Type B pancreatic cell (in vitro differentiated cells): Measurements from ENCODE around the gene CLIP4. TPM values are rescaled to one million over a fixed set of nuclear protein-coding genes. Genes with fewer than 3 reads are reported as not detected.

Experiments
- DNase-seq: peaks from one replicate; pipeline ENCODE4 v3.0.0; 2021; ENCODE audit warnings: mixed read lengths; ENCODE audit not compliant: unreplicated experiment; ENCODE audit errors: extremely low spot score
- H3K27ac Mint-ChIP-seq: 2 replicates; pipeline ENCODE4 v1.8.0; 2021; ENCODE audit warnings: mild to moderate bottlenecking, mixed read lengths
- H3K27me3 Mint-ChIP-seq: 2 replicates; pipeline ENCODE4 v1.8.0; 2021; ENCODE audit warnings: mixed read lengths
- H3K36me3 Mint-ChIP-seq: 2 replicates; pipeline ENCODE4 v1.8.0; 2021; ENCODE audit warnings: mixed read lengths
- H3K4me1 Mint-ChIP-seq: one replicate; pipeline ENCODE4 v1.8.0; 2021; ENCODE audit warnings: mixed read lengths; ENCODE audit not compliant: unreplicated experiment
- H3K4me3 Mint-ChIP-seq: 2 replicates; pipeline ENCODE4 v1.8.0; 2021; ENCODE audit warnings: mild to moderate bottlenecking, mixed read lengths
- H3K9me3 Mint-ChIP-seq: 2 replicates; pipeline ENCODE4 v1.8.0; 2021; ENCODE audit warnings: mixed read lengths
- total RNA-seq: library from RNA; stranded (reverse); gene quantifications from 2 replicates; pipeline ENCODE4 v1.2.1, GENCODE V29; 2021; ENCODE audit warnings: low replicate concordance
- TF ChIP-seq, protein P1 (sequence below): fragments of 200-600 bp; sonication (generic); conservative IDR thresholded peaks from 2 replicates; pipeline ENCODE4 v1.5.0; 2021; ENCODE audit warnings: antibody characterized with exemption, mild to moderate bottlenecking

CLIP4 gene
- total RNA-seq, 1 donor from 2014 or later: 12.1 TPM

- no peaks in the 10 kb centered on the region for H3K27me3 Mint-ChIP-seq
- H3K27ac Mint-ChIP-seq: no peak overlapping the region
- H3K4me1 Mint-ChIP-seq: no peaks in the 10 kb centered on the region
- TF ChIP-seq, protein P1, sequence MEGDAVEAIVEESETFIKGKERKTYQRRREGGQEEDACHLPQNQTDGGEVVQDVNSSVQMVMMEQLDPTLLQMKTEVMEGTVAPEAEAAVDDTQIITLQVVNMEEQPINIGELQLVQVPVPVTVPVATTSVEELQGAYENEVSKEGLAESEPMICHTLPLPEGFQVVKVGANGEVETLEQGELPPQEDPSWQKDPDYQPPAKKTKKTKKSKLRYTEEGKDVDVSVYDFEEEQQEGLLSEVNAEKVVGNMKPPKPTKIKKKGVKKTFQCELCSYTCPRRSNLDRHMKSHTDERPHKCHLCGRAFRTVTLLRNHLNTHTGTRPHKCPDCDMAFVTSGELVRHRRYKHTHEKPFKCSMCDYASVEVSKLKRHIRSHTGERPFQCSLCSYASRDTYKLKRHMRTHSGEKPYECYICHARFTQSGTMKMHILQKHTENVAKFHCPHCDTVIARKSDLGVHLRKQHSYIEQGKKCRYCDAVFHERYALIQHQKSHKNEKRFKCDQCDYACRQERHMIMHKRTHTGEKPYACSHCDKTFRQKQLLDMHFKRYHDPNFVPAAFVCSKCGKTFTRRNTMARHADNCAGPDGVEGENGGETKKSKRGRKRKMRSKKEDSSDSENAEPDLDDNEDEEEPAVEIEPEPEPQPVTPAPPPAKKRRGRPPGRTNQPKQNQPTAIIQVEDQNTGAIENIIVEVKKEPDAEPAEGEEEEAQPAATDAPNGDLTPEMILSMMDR: no peak
- H3K36me3 Mint-ChIP-seq: peaks cover 11% of the 10 kb centered on the region
- H3K9me3 Mint-ChIP-seq: no peaks in the 10 kb centered on the region
- no peak for DNase-seq
- no peak overlapping the region for H3K4me3 Mint-ChIP-seq
These were observed 69.3 kb downstream of the CLIP4 start for GRCh38 chr2:29184531-29184930.

- TF ChIP-seq, protein P1: no peak
These were observed 71.6 kb downstream of the CLIP4 start for GRCh38 chr2:29186817-29187216.

GRCh38 chr2:29187926-29188325 lies 72.7 kb downstream of the CLIP4 start:
- DNase-seq: no peak

More at GRCh38 chr2:29186817-29187216, 71.6 kb downstream of the CLIP4 start:
- Mint-ChIP-seq H3K36me3 (peaks cover 11% of the 10 kb centered on the region), H3K4me1 (no peaks in the 10 kb centered on the region), H3K27ac (no peak overlapping the region), H3K9me3 (no peaks in the 10 kb centered on the region), H3K4me3 (no peak overlapping the region), H3K27me3 (no peaks in the 10 kb centered on the region)
- DNase-seq: no peak

GRCh38 chr2:29189052-29189451 lies 73.8 kb downstream of the CLIP4 start:
- H3K27me3 Mint-ChIP-seq: no peaks in the 10 kb centered on the region
- H3K4me1 Mint-ChIP-seq: no peaks in the 10 kb centered on the region
- peaks cover 5% of the 10 kb centered on the region for H3K36me3 Mint-ChIP-seq
- no peak overlapping the region for H3K4me3 Mint-ChIP-seq
- H3K27ac Mint-ChIP-seq: no peak overlapping the region
- no peaks in the 10 kb centered on the region for H3K9me3 Mint-ChIP-seq
- TF ChIP-seq, protein P1: no peak
- no peak for DNase-seq

More at GRCh38 chr2:29187926-29188325, 72.7 kb downstream of the CLIP4 start:
- H3K4me3 Mint-ChIP-seq: no peak overlapping the region
- TF ChIP-seq, protein P1: no peak
- no peaks in the 10 kb centered on the region for H3K9me3 Mint-ChIP-seq
- H3K27me3 Mint-ChIP-seq: no peaks in the 10 kb centered on the region
- H3K36me3 Mint-ChIP-seq: peaks cover 5% of the 10 kb centered on the region
- no peak overlapping the region for H3K27ac Mint-ChIP-seq
- no peaks in the 10 kb centered on the region for H3K4me1 Mint-ChIP-seq

GRCh38 chr2:29191817-29192216 lies 76.6 kb downstream of the CLIP4 start:
- Mint-ChIP-seq H3K36me3 (peaks cover 5% of the 10 kb centered on the region), H3K27ac (no peak overlapping the region), H3K27me3 (peaks cover 3% of the 10 kb centered on the region), H3K4me1 (no peaks in the 10 kb centered on the region), H3K4me3 (no peak overlapping the region), H3K9me3 (no peaks in the 10 kb centered on the region)
- TF ChIP-seq, protein P1: no peak
- no peak for DNase-seq

DNA sequence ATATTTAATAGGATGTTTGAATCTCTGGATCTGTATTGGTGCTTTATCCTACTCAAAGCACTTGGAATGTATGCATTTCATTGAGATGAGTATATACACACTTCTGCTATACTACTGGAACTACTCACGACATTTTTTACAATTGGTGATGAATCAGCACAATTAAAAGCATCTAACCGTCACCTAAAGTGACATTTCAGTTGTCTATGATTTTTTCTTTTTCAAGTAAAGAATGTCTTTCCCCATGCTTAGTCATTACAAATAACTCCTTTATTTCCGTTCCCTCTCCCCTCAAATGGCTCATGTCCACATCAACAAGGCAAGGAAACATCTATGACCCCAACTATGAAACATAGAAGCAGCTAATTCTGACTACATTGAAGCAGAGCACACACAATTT lies 77.3 kb downstream of the CLIP4 start:
- Mint-ChIP-seq H3K4me3 (no peak overlapping the region), H3K27me3 (peaks cover 3% of the 10 kb centered on the region), H3K4me1 (no peaks in the 10 kb centered on the region), H3K27ac (no peak overlapping the region), H3K36me3 (peaks cover 4% of the 10 kb centered on the region), H3K9me3 (no peaks in the 10 kb centered on the region)
- TF ChIP-seq, protein P1: no peak
- no peak for DNase-seq
